Fibroblast of villous mesenchyme (primary cell): ENCODE results near the gene NELL1. TPM values are rescaled to one million over a fixed set of nuclear protein-coding genes. Genes with fewer than 3 reads are reported as not detected.

Experiments used
- DNase-seq: peaks from one replicate; pipeline ENCODE4 v3.0.0-alpha.2; 2010; ENCODE audit warnings: low read depth
- H3K4me3 ChIP-seq: 2 replicates; pipeline ENCODE4 v1.5.1; 2011; ENCODE audit warnings: low read depth, mild to moderate bottlenecking, low read length
- total RNA-seq: library from RNA; depleted of rRNA; stranded (reverse); fragments of >200 nt; gene quantifications from 2 replicates; pipeline ENCODE4 v1.2.3, GENCODE V29; 2012
- TF ChIP-seq, protein P1 (sequence below): IDR thresholded peaks from 2 replicates; pipeline ENCODE4 v1.5.1; 2012; ENCODE audit warnings: low read depth, mild to moderate bottlenecking, low read length; ENCODE audit not compliant: insufficient read depth

NELL1 gene
- total RNA-seq, 1 donor, result not detected

GRCh38 chr11:20894296-20894695, 224.9 kb downstream of the NELL1 start:
- H3K4me3 ChIP-seq, result no peak overlapping the region
- TF ChIP-seq, protein P1, sequence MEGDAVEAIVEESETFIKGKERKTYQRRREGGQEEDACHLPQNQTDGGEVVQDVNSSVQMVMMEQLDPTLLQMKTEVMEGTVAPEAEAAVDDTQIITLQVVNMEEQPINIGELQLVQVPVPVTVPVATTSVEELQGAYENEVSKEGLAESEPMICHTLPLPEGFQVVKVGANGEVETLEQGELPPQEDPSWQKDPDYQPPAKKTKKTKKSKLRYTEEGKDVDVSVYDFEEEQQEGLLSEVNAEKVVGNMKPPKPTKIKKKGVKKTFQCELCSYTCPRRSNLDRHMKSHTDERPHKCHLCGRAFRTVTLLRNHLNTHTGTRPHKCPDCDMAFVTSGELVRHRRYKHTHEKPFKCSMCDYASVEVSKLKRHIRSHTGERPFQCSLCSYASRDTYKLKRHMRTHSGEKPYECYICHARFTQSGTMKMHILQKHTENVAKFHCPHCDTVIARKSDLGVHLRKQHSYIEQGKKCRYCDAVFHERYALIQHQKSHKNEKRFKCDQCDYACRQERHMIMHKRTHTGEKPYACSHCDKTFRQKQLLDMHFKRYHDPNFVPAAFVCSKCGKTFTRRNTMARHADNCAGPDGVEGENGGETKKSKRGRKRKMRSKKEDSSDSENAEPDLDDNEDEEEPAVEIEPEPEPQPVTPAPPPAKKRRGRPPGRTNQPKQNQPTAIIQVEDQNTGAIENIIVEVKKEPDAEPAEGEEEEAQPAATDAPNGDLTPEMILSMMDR, result no peak
- DNase-seq, result no peak

DNA sequence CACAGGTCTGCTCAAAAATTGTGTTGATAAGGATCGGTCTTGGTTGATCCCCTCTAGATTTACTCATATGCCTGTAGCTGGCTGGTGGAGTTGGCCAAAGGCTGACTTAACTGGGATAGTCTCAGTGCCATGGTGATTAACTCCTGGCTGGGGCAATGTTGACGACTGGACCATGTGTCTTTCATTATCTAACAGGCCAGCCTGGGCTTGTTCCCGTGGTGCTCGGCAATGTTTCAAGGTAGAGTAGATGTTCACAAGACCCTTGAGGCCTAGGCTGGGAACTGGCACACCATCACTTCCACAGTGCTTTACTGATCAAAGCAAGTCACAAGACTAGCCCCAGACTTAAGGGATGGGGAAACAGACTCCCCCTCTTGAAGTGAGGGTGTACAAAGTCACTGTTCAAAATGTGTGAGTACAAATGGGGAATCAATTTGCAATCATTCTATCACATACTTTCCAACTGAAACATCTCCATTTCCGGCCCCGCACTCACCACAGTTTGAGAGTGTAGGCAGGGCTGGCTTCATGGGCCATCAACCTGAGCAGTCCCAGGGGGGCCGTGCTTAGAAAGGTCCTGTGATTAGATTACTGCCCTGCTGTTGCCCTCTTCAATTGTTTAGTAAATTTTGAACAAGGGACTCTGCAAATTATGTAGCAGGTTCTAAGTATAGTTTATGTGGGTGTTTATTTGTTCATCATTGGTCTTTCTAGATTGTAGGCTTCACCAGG, 240.8 kb downstream of the NELL1 start:
- H3K4me3 ChIP-seq, result no peak overlapping the region
- no peak for DNase-seq
- TF ChIP-seq, protein P1, result no peak

DNA sequence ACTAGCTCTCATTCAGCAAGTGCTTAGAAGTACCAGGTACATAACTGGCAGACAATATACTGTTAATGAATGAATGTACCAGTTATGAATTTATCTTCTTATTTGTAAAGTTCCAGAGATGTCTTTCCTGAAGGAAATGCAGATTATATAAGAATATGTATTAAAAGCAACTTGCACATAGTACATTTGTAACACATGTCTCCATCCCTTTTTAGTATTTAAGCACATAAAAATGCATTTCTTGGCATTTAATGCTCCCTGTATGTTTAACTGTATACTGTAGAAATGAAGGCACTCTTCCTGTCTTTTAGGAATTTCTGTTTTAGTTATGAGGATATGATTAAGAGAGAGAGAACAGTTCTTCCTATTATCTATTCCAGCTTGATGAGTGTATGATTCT, 241.3 kb downstream of the NELL1 start:
- TF ChIP-seq, protein P1, result no peak
- no peak overlapping the region for H3K4me3 ChIP-seq
- DNase-seq, result no peak

DNA sequence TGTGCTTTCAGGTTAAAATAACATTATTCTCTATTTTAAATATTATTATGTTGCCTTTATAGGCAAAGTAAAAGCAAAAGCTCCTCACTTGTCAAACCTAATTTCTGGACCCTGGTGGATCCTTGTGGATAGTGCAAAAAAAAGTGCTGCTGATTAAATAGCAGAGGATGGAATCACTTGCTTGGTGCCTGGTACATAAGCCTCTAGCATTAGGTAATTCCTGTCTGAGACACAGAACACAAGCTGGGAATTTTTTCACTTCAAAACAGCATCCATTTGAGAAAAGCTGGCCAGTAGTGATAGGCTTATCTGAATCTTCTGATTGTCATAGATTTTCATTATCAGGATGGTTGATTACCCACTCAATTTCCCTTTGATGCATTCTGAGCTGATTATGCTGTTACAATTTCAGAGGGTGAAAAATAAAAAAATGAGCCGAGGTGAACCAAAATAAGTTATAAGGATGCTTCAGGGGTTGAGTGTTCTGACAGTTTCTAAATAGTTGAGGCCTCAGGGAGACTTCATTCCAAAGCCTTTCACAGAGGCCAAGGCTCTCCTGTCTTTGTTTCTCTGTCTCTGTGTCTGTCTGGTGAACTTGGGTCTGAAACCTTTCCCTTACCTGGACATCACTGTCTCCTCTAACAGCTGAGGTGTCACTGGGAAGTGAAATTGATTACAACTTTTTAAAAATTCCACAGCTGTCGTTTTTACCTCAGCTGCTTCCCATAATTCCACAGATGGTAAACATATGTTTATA, 242.9 kb downstream of the NELL1 start:
- DNase-seq, result no peak
- no peak overlapping the region for H3K4me3 ChIP-seq
- TF ChIP-seq, protein P1, result no peak

DNA sequence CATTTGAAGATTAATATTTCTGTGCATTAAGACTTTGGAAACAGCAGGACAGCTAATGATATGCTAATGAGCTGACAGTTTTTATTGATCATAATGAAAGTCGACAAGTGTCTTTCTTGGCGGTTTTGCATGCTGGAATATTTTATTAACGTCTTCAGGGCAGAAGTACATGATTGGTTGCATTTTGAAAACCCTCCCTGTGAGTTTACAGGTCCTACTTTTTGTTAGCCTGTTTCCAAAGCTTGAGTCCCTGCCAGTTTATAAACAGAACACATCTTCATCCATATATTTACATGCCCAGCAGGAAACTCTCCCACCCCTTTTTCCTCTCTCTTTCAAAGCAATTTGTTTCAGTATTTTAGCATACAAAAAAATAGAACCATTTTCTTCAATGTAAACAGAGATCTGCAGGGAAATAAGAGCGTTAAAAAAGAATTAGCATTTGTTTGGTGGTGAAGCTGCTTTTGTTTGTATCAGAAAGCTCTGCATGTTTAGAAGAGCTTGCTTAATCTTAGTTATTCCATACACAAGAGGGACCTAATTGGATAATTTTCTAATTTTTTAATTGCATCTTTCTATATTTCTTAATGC, 243.6 kb downstream of the NELL1 start:
- TF ChIP-seq, protein P1, result no peak
- no peak overlapping the region for H3K4me3 ChIP-seq
- no peak for DNase-seq

- DNase-seq, result no peak
- no peak overlapping the region for H3K4me3 ChIP-seq
- TF ChIP-seq, protein P1, result no peak
These were observed 247.9 kb downstream of the NELL1 start for GRCh38 chr11:20917306-20917705.
